HepG2 (cell line): ENCODE results near the gene METAP1D. TPM values are rescaled to one million over a fixed set of nuclear protein-coding genes. Genes with fewer than 3 reads are reported as not detected.

Source experiments
- ATAD3A ChIP-seq: sonication (generic); formaldehyde crosslinking; IDR thresholded peaks from 2 replicates; pipeline ENCODE4 v1.4.0; 2020; ENCODE audit warnings: missing genetic modification reagents
- CEBPB ChIP-seq: IDR thresholded peaks from 2 replicates; pipeline ENCODE4 v1.6.1; 2011; ENCODE audit warnings: low read depth, low read length, improper control_type of control experiment, borderline replicate concordance
- CHCHD3 ChIP-seq: sonication (generic); formaldehyde crosslinking; IDR thresholded peaks from 2 replicates; pipeline ENCODE4 v1.8.0; 2022; ENCODE audit warnings: mild to moderate bottlenecking, missing genetic modification reagents, moderate library complexity
- DNMT3B ChIP-seq: conservative IDR thresholded peaks from 2 replicates; pipeline ENCODE4 v1.6.1; 2016; ENCODE audit warnings: missing biosample characterization, control low read depth
- ETV6 ChIP-seq: sonication (generic); formaldehyde crosslinking; conservative IDR thresholded peaks from 2 replicates; pipeline ENCODE4 v1.4.0; 2020; ENCODE audit warnings: missing genetic modification reagents
- HMG20B ChIP-seq: conservative IDR thresholded peaks from 2 replicates; pipeline ENCODE4 v1.6.1; 2016; ENCODE audit warnings: missing genetic modification reagents, missing compliant biosample characterization
- HMGA1 ChIP-seq: sonication (generic); formaldehyde crosslinking; conservative IDR thresholded peaks from 2 replicates; pipeline ENCODE4 v1.4.0; 2020; ENCODE audit warnings: missing genetic modification reagents
- KMT2A ChIP-seq: sonication (generic); formaldehyde crosslinking; IDR thresholded peaks from 2 replicates; pipeline ENCODE4 v1.4.0; 2020; ENCODE audit warnings: missing genetic modification reagents
- MATR3 ChIP-seq: sonication (generic); formaldehyde crosslinking; IDR thresholded peaks from 2 replicates; pipeline ENCODE4 v1.4.0; 2020; ENCODE audit warnings: missing genetic modification reagents
- NR2F6 ChIP-seq, 2 experiments: IDR thresholded peaks; 2 replicates each; pipeline ENCODE4 v1.6.1; 2016; ENCODE audit warnings: antibody characterized with exemption in 1 of 2, mild to moderate bottlenecking in 1 of 2
- PHF21A ChIP-seq: sonication (generic); formaldehyde crosslinking; IDR thresholded peaks from 2 replicates; pipeline ENCODE4 v1.5.0; 2020; ENCODE audit warnings: mild to moderate bottlenecking, missing genetic modification reagents
- SRY ChIP-seq: sonication (generic); formaldehyde crosslinking; IDR thresholded peaks from 2 replicates; pipeline ENCODE4 v1.8.0; 2022; ENCODE audit warnings: mild to moderate bottlenecking, missing genetic modification reagents
- SUZ12 ChIP-seq: fragments of 150-350 bp; IDR thresholded peaks from 2 replicates; pipeline ENCODE4 v1.6.1; 2014; ENCODE audit warnings: low read depth, low read length
- ZFP36L1 ChIP-seq: sonication (generic); formaldehyde crosslinking; IDR thresholded peaks from 2 replicates; pipeline ENCODE4 v1.8.0; 2022; ENCODE audit warnings: mild to moderate bottlenecking, missing genetic modification reagents, moderate library complexity
- ZNF224 ChIP-seq: sonication (generic); formaldehyde crosslinking; IDR thresholded peaks from 2 replicates; pipeline ENCODE4 v1.5.0; 2020; ENCODE audit warnings: mild to moderate bottlenecking, missing genetic modification reagents
- ZNF234 ChIP-seq: sonication (generic); formaldehyde crosslinking; conservative IDR thresholded peaks from 2 replicates; pipeline ENCODE4 v1.5.1; 2020; ENCODE audit warnings: mild to moderate bottlenecking, missing genetic modification reagents
- ZNF264 ChIP-seq: sonication (generic); formaldehyde crosslinking; IDR thresholded peaks from 2 replicates; pipeline ENCODE4 v1.4.0; 2020; ENCODE audit warnings: missing genetic modification reagents
- ZNF670 ChIP-seq: sonication (generic); formaldehyde crosslinking; IDR thresholded peaks from 2 replicates; pipeline ENCODE4 v1.8.0; 2022; ENCODE audit warnings: mild to moderate bottlenecking, missing genetic modification reagents, borderline replicate concordance
- polyA plus RNA-seq, 8 experiments: library from polyadenylated mRNA; depleted of rRNA in 3 of 8; stranded (reverse) in 7 of 8; unstranded in 1 of 8; fragments of >200 nt; fragmentation: Illumina TruSeq in 4 of 8; extraction: Trizol in 4 of 8; gene quantifications; 2 replicates each; pipeline versions ENCODE4 v1.2.1 to v1.2.3, GENCODE V29; 2011 to 2016; ENCODE audit warnings: low read depth in 4 of 8, missing spikeins in 1 of 8, mixed read lengths in 1 of 8; ENCODE audit not compliant: insufficient read depth in 1 of 8
- total RNA-seq, 5 experiments: library from RNA; depleted of rRNA; stranded (reverse); fragments of >200 nt; fragmentation: Illumina TruSeq; extraction: Trizol; gene quantifications; 2 replicates each; pipeline ENCODE4 v1.2.3, GENCODE V29; 2016; ENCODE audit warnings: low read depth in 1 of 5
- TF ChIP-seq, protein P1 (sequence below): sonication (generic); formaldehyde crosslinking; IDR thresholded peaks from 2 replicates; pipeline ENCODE4 v1.5.1; 2020; ENCODE audit warnings: missing genetic modification reagents, mild to moderate bottlenecking, borderline replicate concordance
- TF ChIP-seq, protein P2 (sequence below): sonication (generic); formaldehyde crosslinking; IDR thresholded peaks from 2 replicates; pipeline ENCODE4 v1.4.0; 2020; ENCODE audit warnings: missing genetic modification reagents
- TF ChIP-seq, protein P3 (sequence below): sonication (generic); formaldehyde crosslinking; IDR thresholded peaks from 2 replicates; pipeline ENCODE4 v1.8.0; 2022; ENCODE audit warnings: missing genetic modification reagents, mild to moderate bottlenecking, inconsistent platforms, borderline replicate concordance
- TF ChIP-seq, protein P4 (sequence below): sonication (generic); formaldehyde crosslinking; IDR thresholded peaks from 2 replicates; pipeline ENCODE4 v1.4.0; 2020; ENCODE audit warnings: missing genetic modification reagents, borderline replicate concordance

Gene METAP1D
- total and polyA plus RNA-seq, 2 of the 13 experiments (the other 11 are each of a cell fraction or from before 2014, with no cell fraction given), result 14.7 to 21.6 TPM

DNA sequence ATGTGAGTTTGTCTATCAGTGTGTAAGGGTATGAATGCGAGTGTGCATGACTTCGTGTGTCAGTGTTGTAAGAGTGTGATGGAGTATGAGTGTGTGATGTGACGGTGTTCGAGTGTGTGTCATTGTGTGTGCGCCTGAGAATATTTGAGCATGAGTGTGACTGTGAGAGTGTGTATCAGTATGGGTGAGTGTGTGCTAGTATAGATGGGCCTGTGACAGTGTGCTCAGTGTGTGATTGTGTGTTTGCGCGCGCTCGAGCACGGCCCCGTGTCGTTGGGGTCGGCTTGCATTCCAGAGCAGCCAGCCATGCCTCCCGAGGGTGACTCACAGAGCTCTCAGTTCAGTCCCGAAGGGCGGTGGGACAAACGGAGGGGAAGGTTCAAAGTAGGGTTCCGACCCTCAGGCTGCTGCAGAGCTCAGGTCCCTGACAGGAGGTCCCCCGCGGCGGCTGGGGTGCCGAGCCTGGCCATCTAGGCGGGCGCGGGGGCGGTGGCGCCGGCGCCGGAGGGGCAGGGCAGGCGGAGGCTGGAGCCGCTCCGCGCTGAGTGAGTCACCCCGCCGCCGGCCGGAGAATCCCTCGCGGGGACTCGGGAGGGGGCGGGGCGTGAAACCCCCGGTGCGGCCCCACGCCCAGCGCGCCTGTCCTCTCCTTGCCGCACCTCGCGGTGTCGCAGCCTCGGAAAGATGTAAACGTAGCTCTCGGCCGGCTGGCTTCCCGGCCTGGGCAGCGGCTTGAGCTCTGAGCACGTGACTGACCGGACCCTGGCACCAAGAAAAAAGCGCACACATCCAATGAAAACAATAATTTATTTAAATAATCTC lies 99.1 kb downstream of the METAP1D start (continued):
- TF ChIP-seq NR2F6 (IDR thresholded peaks at IDR 0.05), result peak; percentile 14; the same call in 1 of the 2 replicates
- TF ChIP-seq NR2F6 (CRISPR knock-in tag; IDR thresholded peaks at IDR 0.05), result no peak
- TF ChIP-seq, protein P1, sequence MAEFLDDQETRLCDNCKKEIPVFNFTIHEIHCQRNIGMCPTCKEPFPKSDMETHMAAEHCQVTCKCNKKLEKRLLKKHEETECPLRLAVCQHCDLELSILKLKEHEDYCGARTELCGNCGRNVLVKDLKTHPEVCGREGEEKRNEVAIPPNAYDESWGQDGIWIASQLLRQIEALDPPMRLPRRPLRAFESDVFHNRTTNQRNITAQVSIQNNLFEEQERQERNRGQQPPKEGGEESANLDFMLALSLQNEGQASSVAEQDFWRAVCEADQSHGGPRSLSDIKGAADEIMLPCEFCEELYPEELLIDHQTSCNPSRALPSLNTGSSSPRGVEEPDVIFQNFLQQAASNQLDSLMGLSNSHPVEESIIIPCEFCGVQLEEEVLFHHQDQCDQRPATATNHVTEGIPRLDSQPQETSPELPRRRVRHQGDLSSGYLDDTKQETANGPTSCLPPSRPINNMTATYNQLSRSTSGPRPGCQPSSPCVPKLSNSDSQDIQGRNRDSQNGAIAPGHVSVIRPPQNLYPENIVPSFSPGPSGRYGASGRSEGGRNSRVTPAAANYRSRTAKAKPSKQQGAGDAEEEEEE, result no peak
- no peak for TF ChIP-seq DNMT3B (CRISPR knock-in tag)
- no peak for TF ChIP-seq ZNF670 (CRISPR knock-in tag)
- TF ChIP-seq HMGA1, result no peak
- no peak for TF ChIP-seq ATAD3A (CRISPR knock-in tag)
- TF ChIP-seq, protein P2, sequence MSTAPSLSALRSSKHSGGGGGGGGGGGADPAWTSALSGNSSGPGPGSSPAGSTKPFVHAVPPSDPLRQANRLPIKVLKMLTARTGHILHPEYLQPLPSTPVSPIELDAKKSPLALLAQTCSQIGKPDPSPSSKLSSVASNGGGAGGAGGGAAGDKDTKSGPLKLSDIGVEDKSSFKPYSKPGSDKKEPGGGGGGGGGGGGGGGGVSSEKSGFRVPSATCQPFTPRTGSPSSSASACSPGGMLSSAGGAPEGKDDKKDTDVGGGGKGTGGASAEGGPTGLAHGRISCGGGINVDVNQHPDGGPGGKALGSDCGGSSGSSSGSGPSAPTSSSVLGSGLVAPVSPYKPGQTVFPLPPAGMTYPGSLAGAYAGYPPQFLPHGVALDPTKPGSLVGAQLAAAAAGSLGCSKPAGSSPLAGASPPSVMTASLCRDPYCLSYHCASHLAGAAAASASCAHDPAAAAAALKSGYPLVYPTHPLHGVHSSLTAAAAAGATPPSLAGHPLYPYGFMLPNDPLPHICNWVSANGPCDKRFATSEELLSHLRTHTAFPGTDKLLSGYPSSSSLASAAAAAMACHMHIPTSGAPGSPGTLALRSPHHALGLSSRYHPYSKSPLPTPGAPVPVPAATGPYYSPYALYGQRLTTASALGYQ (CRISPR knock-in tag), result no peak
- no peak for TF ChIP-seq MATR3
- no peak for TF ChIP-seq HMG20B (CRISPR knock-in tag)
- TF ChIP-seq CEBPB, result no peak
- no peak for TF ChIP-seq ETV6 (CRISPR knock-in tag)
- TF ChIP-seq KMT2A (CRISPR knock-in tag), result peak; percentile 55; the same call in 1 of the 2 replicates
- TF ChIP-seq, protein P3, sequence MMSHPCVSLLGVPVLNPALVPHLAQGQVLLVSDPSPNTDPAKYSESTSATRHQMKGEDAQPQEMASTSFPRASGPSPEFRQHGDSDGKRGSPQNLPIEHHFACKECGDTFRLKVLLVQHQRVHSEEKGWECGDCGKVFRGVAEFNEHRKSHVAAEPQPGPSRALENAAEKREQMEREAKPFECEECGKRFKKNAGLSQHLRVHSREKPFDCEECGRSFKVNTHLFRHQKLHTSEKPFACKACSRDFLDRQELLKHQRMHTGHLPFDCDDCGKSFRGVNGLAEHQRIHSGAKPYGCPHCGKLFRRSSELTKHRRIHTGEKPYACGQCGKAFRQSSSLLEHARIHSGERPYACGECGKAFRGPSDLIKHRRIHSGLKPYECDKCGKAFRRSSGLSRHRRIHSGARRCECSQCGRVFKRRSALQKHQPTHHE, result no peak
- TF ChIP-seq SRY, result no peak
- no peak for TF ChIP-seq SUZ12
- TF ChIP-seq CHCHD3 (CRISPR knock-in tag), result no peak
- TF ChIP-seq ZNF224, result no peak
- TF ChIP-seq, protein P4, sequence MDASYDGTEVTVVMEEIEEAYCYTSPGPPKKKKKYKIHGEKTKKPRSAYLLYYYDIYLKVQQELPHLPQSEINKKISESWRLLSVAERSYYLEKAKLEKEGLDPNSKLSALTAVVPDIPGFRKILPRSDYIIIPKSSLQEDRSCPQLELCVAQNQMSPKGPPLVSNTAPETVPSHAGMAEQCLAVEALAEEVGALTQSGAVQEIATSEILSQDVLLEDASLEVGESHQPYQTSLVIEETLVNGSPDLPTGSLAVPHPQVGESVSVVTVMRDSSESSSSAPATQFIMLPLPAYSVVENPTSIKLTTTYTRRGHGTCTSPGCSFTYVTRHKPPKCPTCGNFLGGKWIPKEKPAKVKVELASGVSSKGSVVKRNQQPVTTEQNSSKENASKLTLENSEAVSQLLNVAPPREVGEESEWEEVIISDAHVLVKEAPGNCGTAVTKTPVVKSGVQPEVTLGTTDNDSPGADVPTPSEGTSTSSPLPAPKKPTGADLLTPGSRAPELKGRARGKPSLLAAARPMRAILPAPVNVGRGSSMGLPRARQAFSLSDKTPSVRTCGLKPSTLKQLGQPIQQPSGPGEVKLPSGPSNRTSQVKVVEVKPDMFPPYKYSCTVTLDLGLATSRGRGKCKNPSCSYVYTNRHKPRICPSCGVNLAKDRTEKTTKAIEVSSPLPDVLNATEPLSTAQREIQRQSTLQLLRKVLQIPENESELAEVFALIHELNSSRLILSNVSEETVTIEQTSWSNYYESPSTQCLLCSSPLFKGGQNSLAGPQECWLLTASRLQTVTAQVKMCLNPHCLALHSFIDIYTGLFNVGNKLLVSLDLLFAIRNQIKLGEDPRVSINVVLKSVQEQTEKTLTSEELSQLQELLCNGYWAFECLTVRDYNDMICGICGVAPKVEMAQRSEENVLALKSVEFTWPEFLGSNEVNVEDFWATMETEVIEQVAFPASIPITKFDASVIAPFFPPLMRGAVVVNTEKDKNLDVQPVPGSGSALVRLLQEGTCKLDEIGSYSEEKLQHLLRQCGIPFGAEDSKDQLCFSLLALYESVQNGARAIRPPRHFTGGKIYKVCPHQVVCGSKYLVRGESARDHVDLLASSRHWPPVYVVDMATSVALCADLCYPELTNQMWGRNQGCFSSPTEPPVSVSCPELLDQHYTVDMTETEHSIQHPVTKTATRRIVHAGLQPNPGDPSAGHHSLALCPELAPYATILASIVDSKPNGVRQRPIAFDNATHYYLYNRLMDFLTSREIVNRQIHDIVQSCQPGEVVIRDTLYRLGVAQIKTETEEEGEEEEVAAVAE (CRISPR knock-in tag), result no peak
- no peak for TF ChIP-seq ZFP36L1
- peak; percentile 29; the same call in 1 of the 2 replicates for TF ChIP-seq PHF21A
- no peak for TF ChIP-seq ZNF264 (CRISPR knock-in tag)
- no peak for TF ChIP-seq ZNF234 (CRISPR knock-in tag)
